ENCODE data around the gene SLC29A2. TPM values are rescaled to one million over a fixed set of nuclear protein-coding genes. Genes with fewer than 3 reads are reported as not detected.

Gene SLC29A2
- total RNA-seq, 1 experiment from 2014 or later = 39.7 TPM

DNA sequence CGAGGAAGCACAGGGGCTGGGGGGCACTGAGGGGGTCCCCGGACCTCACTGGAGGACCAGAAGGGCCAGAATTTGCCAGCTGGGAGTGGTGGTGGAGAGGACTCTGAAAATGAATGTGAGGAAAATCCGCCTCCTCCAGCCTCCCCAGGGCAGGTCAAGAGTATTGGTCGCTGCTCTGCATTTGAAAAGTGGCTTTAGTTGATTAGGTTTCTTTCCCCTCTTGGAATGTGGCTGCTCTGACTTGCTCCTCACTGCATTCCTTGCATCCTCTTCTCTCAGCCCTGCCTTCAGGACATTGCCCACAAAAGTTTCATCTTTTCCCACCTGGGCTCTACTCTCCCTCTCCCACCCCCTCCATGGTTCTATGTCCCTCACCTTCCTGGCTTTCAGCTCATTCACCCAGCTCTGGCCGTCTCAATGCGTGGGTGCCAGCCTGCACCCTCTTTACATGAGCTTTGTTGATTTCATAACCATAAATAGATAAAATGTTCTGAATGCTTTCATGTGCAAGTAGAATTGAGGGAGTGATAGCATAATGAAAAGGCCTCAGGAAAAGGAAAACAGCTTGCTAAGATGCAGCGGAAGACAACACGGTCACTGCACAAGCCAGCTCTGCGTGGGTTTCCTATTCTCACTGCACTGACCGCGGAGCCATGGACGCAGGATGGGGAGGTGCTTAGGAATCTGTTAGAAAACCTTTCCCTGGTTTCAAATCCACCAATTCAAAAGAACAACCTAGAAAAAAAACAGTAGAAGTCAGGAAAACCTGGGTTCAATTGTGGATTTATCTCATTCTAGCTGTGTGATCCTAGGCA, 42.8 kb upstream of the SLC29A2 start:
- RAD21 ChIA-PET (ENCODE audit: low non-redundant PET in 1 of 2, low total read pairs in 2 of 2, uncharacterized antibody in 2 of 2, unreplicated experiment in 2 of 2) = interaction anchor here in 1 of 2 experiments (0.8 kb wide), 1 partner anchor 24 kb away, joined by 3 read pairs; the partner anchor contains the start of gene MRPL11
- Histone ChIP-seq H2AFZ (ENCODE audit: low read depth, low read length, poor library complexity, severe bottlenecking) (no peak overlapping the region), H3K4me1 (ENCODE audit: control insufficient read depth in 1 of 2, insufficient read depth in 2 of 2, low read length in 2 of 2) (peaks cover 12 to 17% of the 10 kb centered on the region in 2 experiments), H3K79me2 (ENCODE audit: insufficient read depth, low read length) (no peaks in the 10 kb centered on the region), H3K9me2 (ENCODE audit: insufficient read depth) (no peaks in the 10 kb centered on the region), H4K20me1 (ENCODE audit: insufficient read depth) (no peaks in the 10 kb centered on the region), H3K27me3 (ENCODE audit: insufficient read depth, low read length) (peaks cover 43% of the 10 kb centered on the region), H3K27ac (ENCODE audit: low read depth, low read length) (no peak overlapping the region), H3K4me2 (ENCODE audit: low read length) (no peak overlapping the region), H3K9me3 (ENCODE audit: control insufficient read depth in 1 of 2, insufficient read depth in 1 of 2, low read depth in 1 of 2, low read length in 2 of 2) (no peaks in the 10 kb centered on the region), H3K4me3 (replicated peaks in 1 of 2; ENCODE audit: low read depth in 1 of 2, low read length in 2 of 2) (no peak overlapping the region), H3K9ac (ENCODE audit: low read length) (no peak overlapping the region), H3K36me3 (ENCODE audit: control insufficient read depth in 1 of 2, insufficient read depth in 2 of 2, low read length in 2 of 2) (no peaks in the 10 kb centered on the region)
- POLR2A ChIA-PET = no interaction called here
- TF ChIP-seq, protein P1, sequence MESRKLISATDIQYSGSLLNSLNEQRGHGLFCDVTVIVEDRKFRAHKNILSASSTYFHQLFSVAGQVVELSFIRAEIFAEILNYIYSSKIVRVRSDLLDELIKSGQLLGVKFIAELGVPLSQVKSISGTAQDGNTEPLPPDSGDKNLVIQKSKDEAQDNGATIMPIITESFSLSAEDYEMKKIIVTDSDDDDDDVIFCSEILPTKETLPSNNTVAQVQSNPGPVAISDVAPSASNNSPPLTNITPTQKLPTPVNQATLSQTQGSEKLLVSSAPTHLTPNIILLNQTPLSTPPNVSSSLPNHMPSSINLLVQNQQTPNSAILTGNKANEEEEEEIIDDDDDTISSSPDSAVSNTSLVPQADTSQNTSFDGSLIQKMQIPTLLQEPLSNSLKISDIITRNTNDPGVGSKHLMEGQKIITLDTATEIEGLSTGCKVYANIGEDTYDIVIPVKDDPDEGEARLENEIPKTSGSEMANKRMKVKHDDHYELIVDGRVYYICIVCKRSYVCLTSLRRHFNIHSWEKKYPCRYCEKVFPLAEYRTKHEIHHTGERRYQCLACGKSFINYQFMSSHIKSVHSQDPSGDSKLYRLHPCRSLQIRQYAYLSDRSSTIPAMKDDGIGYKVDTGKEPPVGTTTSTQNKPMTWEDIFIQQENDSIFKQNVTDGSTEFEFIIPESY (IDR thresholded peaks at IDR 0.05; ENCODE audit: extremely low read depth, insufficient replicate concordance, low read length) = no peak
- no peak for TF ChIP-seq JUND (IDR thresholded peaks at IDR 0.05)
- TF ChIP-seq, protein P2, sequence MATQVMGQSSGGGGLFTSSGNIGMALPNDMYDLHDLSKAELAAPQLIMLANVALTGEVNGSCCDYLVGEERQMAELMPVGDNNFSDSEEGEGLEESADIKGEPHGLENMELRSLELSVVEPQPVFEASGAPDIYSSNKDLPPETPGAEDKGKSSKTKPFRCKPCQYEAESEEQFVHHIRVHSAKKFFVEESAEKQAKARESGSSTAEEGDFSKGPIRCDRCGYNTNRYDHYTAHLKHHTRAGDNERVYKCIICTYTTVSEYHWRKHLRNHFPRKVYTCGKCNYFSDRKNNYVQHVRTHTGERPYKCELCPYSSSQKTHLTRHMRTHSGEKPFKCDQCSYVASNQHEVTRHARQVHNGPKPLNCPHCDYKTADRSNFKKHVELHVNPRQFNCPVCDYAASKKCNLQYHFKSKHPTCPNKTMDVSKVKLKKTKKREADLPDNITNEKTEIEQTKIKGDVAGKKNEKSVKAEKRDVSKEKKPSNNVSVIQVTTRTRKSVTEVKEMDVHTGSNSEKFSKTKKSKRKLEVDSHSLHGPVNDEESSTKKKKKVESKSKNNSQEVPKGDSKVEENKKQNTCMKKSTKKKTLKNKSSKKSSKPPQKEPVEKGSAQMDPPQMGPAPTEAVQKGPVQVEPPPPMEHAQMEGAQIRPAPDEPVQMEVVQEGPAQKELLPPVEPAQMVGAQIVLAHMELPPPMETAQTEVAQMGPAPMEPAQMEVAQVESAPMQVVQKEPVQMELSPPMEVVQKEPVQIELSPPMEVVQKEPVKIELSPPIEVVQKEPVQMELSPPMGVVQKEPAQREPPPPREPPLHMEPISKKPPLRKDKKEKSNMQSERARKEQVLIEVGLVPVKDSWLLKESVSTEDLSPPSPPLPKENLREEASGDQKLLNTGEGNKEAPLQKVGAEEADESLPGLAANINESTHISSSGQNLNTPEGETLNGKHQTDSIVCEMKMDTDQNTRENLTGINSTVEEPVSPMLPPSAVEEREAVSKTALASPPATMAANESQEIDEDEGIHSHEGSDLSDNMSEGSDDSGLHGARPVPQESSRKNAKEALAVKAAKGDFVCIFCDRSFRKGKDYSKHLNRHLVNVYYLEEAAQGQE (IDR thresholded peaks at IDR 0.05; ENCODE audit: low read depth) = no peak
- no peak for TF ChIP-seq POLR2A (IDR thresholded peaks at IDR 0.05; ENCODE audit: borderline replicate concordance, extremely low read depth, insufficient read depth, insufficient read length)
- TF ChIP-seq CBX3 (IDR thresholded peaks at IDR 0.05; ENCODE audit: low read depth) = no peak
- TF ChIP-seq FOSL1 (IDR thresholded peaks at IDR 0.05; ENCODE audit: low read depth) = no peak
- TF ChIP-seq EGR1 (IDR thresholded peaks at IDR 0.05; ENCODE audit: low read depth) = no peak
- TF ChIP-seq ZFX (IDR thresholded peaks at IDR 0.05) = no peak
- TF ChIP-seq, protein P3, sequence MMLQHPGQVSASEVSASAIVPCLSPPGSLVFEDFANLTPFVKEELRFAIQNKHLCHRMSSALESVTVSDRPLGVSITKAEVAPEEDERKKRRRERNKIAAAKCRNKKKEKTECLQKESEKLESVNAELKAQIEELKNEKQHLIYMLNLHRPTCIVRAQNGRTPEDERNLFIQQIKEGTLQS (IDR thresholded peaks at IDR 0.05) = no peak
- TF ChIP-seq CEBPB (IDR thresholded peaks at IDR 0.05; ENCODE audit: low read depth) = no peak
- TF ChIP-seq ELF1 (IDR thresholded peaks at IDR 0.05; ENCODE audit: borderline replicate concordance, low read depth) = no peak
- TF ChIP-seq SRF (IDR thresholded peaks at IDR 0.05; ENCODE audit: low read depth) = no peak
- TF ChIP-seq ZNF274 (IDR thresholded peaks at IDR 0.05; ENCODE audit: low read depth, low read length) = no peak
- TF ChIP-seq RAD21 (IDR thresholded peaks at IDR 0.05; ENCODE audit: low read depth) = no peak
- no peak for TF ChIP-seq SP1 (IDR thresholded peaks at IDR 0.05; ENCODE audit: low read depth)
- TF ChIP-seq TCF7L2 (IDR thresholded peaks at IDR 0.05; ENCODE audit: borderline replicate concordance, extremely low read depth, insufficient read depth, insufficient read length) = no peak
- TF ChIP-seq SIN3A (IDR thresholded peaks at IDR 0.05; ENCODE audit: low read depth) = no peak
- TF ChIP-seq, protein P4, sequence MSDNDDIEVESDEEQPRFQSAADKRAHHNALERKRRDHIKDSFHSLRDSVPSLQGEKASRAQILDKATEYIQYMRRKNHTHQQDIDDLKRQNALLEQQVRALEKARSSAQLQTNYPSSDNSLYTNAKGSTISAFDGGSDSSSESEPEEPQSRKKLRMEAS (IDR thresholded peaks at IDR 0.05) = no peak
- no peak for TF ChIP-seq YY1 (IDR thresholded peaks at IDR 0.05; ENCODE audit: extremely low read depth, insufficient replicate concordance, low read depth, low read length)
- TF ChIP-seq, protein P5, sequence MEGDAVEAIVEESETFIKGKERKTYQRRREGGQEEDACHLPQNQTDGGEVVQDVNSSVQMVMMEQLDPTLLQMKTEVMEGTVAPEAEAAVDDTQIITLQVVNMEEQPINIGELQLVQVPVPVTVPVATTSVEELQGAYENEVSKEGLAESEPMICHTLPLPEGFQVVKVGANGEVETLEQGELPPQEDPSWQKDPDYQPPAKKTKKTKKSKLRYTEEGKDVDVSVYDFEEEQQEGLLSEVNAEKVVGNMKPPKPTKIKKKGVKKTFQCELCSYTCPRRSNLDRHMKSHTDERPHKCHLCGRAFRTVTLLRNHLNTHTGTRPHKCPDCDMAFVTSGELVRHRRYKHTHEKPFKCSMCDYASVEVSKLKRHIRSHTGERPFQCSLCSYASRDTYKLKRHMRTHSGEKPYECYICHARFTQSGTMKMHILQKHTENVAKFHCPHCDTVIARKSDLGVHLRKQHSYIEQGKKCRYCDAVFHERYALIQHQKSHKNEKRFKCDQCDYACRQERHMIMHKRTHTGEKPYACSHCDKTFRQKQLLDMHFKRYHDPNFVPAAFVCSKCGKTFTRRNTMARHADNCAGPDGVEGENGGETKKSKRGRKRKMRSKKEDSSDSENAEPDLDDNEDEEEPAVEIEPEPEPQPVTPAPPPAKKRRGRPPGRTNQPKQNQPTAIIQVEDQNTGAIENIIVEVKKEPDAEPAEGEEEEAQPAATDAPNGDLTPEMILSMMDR (IDR thresholded peaks at IDR 0.05 in 2 of 3, conservative IDR thresholded peaks at IDR 0.05 in 1 of 3; ENCODE audit: borderline replicate concordance in 1 of 3, insufficient read depth in 1 of 3, low read depth in 2 of 3, low read length in 2 of 3) = no peak
- intact Hi-C loops (cut with micrococcal nuclease) = no loop called here
- CTCF ChIA-PET = interaction anchor here (0.7 kb wide), 1 partner anchor 31 kb away, joined by 3 read pairs; no protein-coding TSS in a partner anchor
- no peak for ATAC-seq
- DNase-seq (ENCODE audit: low read depth, low spot score) = no peak
- BruUV-seq (replicated peaks) = no TSS peak

Data from HCT116 (cell line).